Endodermal cell (in vitro differentiated cells): Measurements from ENCODE around the gene ZNF253. TPM values are rescaled to one million over a fixed set of nuclear protein-coding genes. Genes with fewer than 3 reads are reported as not detected.
A peak's percentile ranks its signal among the peaks of the same experiment; 100 is the strongest.

Experiments used
- DNase-seq: peaks from one replicate; pipeline ENCODE4 v3.0.0-alpha.2; 2017
- H3K27ac ChIP-seq: 2 replicates; pipeline ENCODE4 v1.5.1; 2013; ENCODE audit warnings: mild to moderate bottlenecking, low read depth, low read length, moderate library complexity
- H3K27me3 ChIP-seq: 2 replicates; pipeline ENCODE4 v1.6.1; 2013; ENCODE audit warnings: mild to moderate bottlenecking, low read length, moderate library complexity; ENCODE audit not compliant: insufficient read depth, control insufficient read depth, poor library complexity, severe bottlenecking
- H3K36me3 ChIP-seq: 2 replicates; pipeline ENCODE4 v1.7.0; 2013; ENCODE audit warnings: mild to moderate bottlenecking, low read length, moderate library complexity; ENCODE audit not compliant: control insufficient read depth, insufficient read depth
- H3K4me1 ChIP-seq: one replicate; pipeline ENCODE4 v1.7.0; 2013; ENCODE audit warnings: low read length; ENCODE audit not compliant: control insufficient read depth, insufficient read depth
- H3K4me3 ChIP-seq: 2 replicates; pipeline ENCODE4 v1.5.1; 2013; ENCODE audit warnings: mild to moderate bottlenecking, low read length, moderate library complexity
- H3K9ac ChIP-seq: 2 replicates; pipeline ENCODE4 v1.6.1; 2013; ENCODE audit warnings: mild to moderate bottlenecking, low read length, moderate library complexity; ENCODE audit not compliant: poor library complexity, severe bottlenecking; ENCODE audit errors: extremely low read depth
- H3K9me3 ChIP-seq: 2 replicates; pipeline ENCODE4 v1.6.1; 2013; ENCODE audit warnings: mild to moderate bottlenecking, low read length, moderate library complexity; ENCODE audit not compliant: control insufficient read depth
- H3K27ac Mint-ChIP-seq: 2 replicates; pipeline ENCODE4 v1.8.0; 2020; ENCODE audit warnings: mixed read lengths
- H3K27me3 Mint-ChIP-seq: 2 replicates; pipeline ENCODE4 v1.8.0; 2021; ENCODE audit warnings: mild to moderate bottlenecking, mixed read lengths; ENCODE audit not compliant: insufficient read depth
- H3K36me3 Mint-ChIP-seq: 2 replicates; pipeline ENCODE4 v1.8.0; 2020; ENCODE audit warnings: low read depth, mixed read lengths
- H3K4me1 Mint-ChIP-seq: 2 replicates; pipeline ENCODE4 v1.8.0; 2020; ENCODE audit warnings: mixed read lengths
- H3K4me3 Mint-ChIP-seq: 2 replicates; pipeline ENCODE4 v1.8.0; 2020; ENCODE audit warnings: mild to moderate bottlenecking, moderate library complexity, mixed read lengths
- H3K9me3 Mint-ChIP-seq: 2 replicates; pipeline ENCODE4 v1.8.0; 2020; ENCODE audit warnings: mild to moderate bottlenecking, mixed read lengths
- WGBS, 2 experiments: methylation state at CpG; one replicate each; pipeline versions ENCODE4 v1.1.5 to v1.1.7; 2013; ENCODE audit warnings: missing lambda C conversion rate in 2 of 2, mixed read lengths in 1 of 2; ENCODE audit not compliant: insufficient coverage in 1 of 2, insufficient read length in 1 of 2; 5-methylcytosine and 5-hydroxymethylcytosine counted together
- total RNA-seq, 2 donors: library from RNA; stranded (reverse); fragmentation: NEBNext Ultra II Directional in 1 of 2; extraction: Animal tissue kit (Norgen Biotek cat#: 25700) in 1 of 2; gene quantifications; 2 replicates in 1 of 2; 3 replicates in 1 of 2; pipeline ENCODE4 v1.2.1, GENCODE V29; 2021
- TF ChIP-seq, protein P1 (sequence below): fragments of 200-600 bp; sonication (generic); conservative IDR thresholded peaks from 2 replicates; pipeline ENCODE4 v1.5.0; 2021; ENCODE audit warnings: antibody characterized with exemption, mild to moderate bottlenecking

ZNF253 gene
- total RNA-seq, 2 donors from 2014 or later, result 44.4 to 51.9 TPM

DNA sequence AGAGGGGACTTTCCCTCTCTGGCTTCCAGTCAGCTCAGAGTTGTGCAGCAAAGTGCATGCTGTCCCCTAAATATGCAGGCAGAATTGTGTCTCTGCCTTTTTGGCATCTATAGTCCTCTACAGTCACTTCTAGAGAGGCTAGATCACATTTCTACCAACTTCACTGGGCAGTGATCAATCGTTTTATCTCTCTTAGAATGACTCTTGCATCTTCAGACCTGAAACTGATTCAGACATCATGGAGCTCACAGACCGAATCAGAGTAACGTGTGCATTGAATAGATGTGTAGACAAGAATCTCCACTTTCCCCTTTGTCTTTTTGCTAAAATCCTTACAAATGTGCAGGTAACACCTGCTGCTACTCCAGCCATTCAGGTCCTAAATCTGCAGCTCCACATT lies 6.2 kb downstream of the ZNF253 start:
- H3K4me1 Mint-ChIP-seq, result peaks cover 17% of the 10 kb centered on the region
- no peaks in the 10 kb centered on the region for H3K27me3 Mint-ChIP-seq
- no peaks in the 10 kb centered on the region for H3K4me1 ChIP-seq
- TF ChIP-seq, protein P1, sequence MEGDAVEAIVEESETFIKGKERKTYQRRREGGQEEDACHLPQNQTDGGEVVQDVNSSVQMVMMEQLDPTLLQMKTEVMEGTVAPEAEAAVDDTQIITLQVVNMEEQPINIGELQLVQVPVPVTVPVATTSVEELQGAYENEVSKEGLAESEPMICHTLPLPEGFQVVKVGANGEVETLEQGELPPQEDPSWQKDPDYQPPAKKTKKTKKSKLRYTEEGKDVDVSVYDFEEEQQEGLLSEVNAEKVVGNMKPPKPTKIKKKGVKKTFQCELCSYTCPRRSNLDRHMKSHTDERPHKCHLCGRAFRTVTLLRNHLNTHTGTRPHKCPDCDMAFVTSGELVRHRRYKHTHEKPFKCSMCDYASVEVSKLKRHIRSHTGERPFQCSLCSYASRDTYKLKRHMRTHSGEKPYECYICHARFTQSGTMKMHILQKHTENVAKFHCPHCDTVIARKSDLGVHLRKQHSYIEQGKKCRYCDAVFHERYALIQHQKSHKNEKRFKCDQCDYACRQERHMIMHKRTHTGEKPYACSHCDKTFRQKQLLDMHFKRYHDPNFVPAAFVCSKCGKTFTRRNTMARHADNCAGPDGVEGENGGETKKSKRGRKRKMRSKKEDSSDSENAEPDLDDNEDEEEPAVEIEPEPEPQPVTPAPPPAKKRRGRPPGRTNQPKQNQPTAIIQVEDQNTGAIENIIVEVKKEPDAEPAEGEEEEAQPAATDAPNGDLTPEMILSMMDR, result no peak
- H3K4me3 Mint-ChIP-seq, result no peak overlapping the region
- H3K27me3 ChIP-seq, result no peaks in the 10 kb centered on the region
- H3K9ac ChIP-seq, result no peak overlapping the region
- H3K36me3 ChIP-seq, result peaks cover 70% of the 10 kb centered on the region
- H3K36me3 Mint-ChIP-seq, result peaks cover 63% of the 10 kb centered on the region
- H3K4me3 ChIP-seq, result no peak overlapping the region
- DNase-seq, result no peak
- no peak overlapping the region for H3K27ac ChIP-seq
- 96 to 100% methylated on average over 3 of the region's 3 CpGs for WGBS, 2 experiments
- H3K9me3 Mint-ChIP-seq, result peaks cover 6% of the 10 kb centered on the region
- peaks cover 77% of the 10 kb centered on the region for H3K9me3 ChIP-seq
- no peak overlapping the region for H3K27ac Mint-ChIP-seq

DNA sequence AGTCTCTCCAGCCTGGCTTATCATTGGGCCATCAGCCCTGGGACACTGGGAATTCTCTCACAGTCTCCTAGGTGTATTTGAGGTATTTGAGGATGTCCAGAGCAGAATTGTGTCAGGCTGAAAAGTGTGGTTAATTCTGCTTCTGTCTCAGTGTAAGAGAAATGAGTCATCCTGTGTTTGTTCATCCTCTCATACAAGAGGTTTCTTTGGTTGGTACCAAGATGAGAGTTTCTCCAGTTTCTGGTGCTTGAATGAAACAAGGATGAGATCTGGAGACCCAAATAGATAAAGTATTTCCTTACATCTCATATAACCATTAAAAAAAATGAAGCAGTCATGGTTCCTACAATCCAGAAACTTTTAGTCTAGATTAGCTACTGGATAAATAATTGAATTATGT lies 7.7 kb downstream of the ZNF253 start:
- Histone ChIP-seq H3K36me3 (peaks cover 74% of the 10 kb centered on the region), H3K9ac (no peak overlapping the region), H3K4me1 (no peaks in the 10 kb centered on the region), H3K27ac (no peak overlapping the region), H3K4me3 (peak overlapping the region; percentile 64), H3K9me3 (peaks cover 83% of the 10 kb centered on the region), H3K27me3 (no peaks in the 10 kb centered on the region)
- Mint-ChIP-seq H3K4me3 (no peak overlapping the region), H3K27ac (no peak overlapping the region), H3K4me1 (peaks cover 8% of the 10 kb centered on the region), H3K27me3 (no peaks in the 10 kb centered on the region), H3K36me3 (peaks cover 72% of the 10 kb centered on the region), H3K9me3 (peaks cover 6% of the 10 kb centered on the region)
- no peak for DNase-seq
- TF ChIP-seq, protein P1, result no peak

DNA sequence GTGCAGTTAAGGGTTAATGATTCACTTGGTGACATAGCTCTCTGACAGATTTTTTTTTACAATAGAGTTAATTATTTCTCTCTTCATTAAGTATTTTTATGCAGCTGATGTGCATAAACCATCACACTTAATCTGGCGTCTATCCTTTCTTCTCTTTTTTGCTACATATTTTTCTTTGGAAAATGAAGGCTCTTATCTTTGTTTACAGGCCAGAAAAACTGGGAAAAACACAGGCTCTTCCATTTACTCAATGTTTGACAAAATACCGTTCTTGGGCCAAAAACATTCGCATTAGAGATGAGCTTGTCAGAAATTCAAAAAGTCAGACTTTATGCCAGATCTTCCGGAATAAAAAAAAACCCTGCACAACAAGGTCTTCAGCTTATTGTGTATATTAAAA lies 12.0 kb downstream of the ZNF253 start:
- peaks cover 83% of the 10 kb centered on the region for H3K36me3 Mint-ChIP-seq
- H3K27ac ChIP-seq, result no peak overlapping the region
- no peak overlapping the region for H3K27ac Mint-ChIP-seq
- peaks cover 80% of the 10 kb centered on the region for H3K36me3 ChIP-seq
- H3K4me1 Mint-ChIP-seq, result no peaks in the 10 kb centered on the region
- no peak overlapping the region for H3K4me3 ChIP-seq
- no peak overlapping the region for H3K9ac ChIP-seq
- WGBS, 2 experiments, result 88 to 94% methylated on average over 2 to 3 of the region's 4 CpGs
- DNase-seq, result no peak
- no peaks in the 10 kb centered on the region for H3K27me3 ChIP-seq
- peaks cover 32% of the 10 kb centered on the region for H3K9me3 Mint-ChIP-seq
- no peaks in the 10 kb centered on the region for H3K27me3 Mint-ChIP-seq
- TF ChIP-seq, protein P1, result no peak
- no peak overlapping the region for H3K4me3 Mint-ChIP-seq
- H3K9me3 ChIP-seq, result peaks cover 85% of the 10 kb centered on the region
- H3K4me1 ChIP-seq, result no peaks in the 10 kb centered on the region
